Brain microvascular endothelial cell (primary cell): ENCODE data around the gene C8G.

Source experiments
- DNase-seq: peaks from one replicate; pipeline ENCODE4 v3.0.0-alpha.2; 2020
- H3K27ac ChIP-seq: fragments of 250-450 bp; sonication (Bioruptor Pico); 2 replicates; pipeline ENCODE4 v1.5.1; 2020; ENCODE audit warnings: mild to moderate bottlenecking, moderate library complexity
- H3K27me3 ChIP-seq: fragments of 250-450 bp; sonication (Bioruptor Pico); replicated peaks from 2 replicates; pipeline ENCODE4 v1.5.1; 2020; ENCODE audit warnings: mild to moderate bottlenecking
- H3K36me3 ChIP-seq: fragments of 250-450 bp; sonication (Bioruptor Pico); replicated peaks from 2 replicates; pipeline ENCODE4 v1.5.1; 2020; ENCODE audit warnings: mild to moderate bottlenecking
- H3K4me3 ChIP-seq: 2 replicates; pipeline ENCODE4 v1.5.1; 2011; ENCODE audit warnings: low read depth, mild to moderate bottlenecking, control low read depth, low read length, moderate library complexity
- CTCF ChIP-seq: IDR thresholded peaks from 2 replicates; pipeline ENCODE4 v1.5.1; 2011; ENCODE audit warnings: low read depth, mild to moderate bottlenecking, moderate library complexity, low read length, control low read depth, inconsistent platforms; ENCODE audit errors: missing control alignments
- in situ Hi-C: cut with HindIII; loops from 2 replicates; pipeline ENCODE4 v1.10.0; 2017; ENCODE audit warnings: low sequenced_read_pairs, low pct_ligation_motif_present

Gene C8G

GRCh38 chr9:136983656-136984314, 38.7 kb downstream of the C8G start:
- no peak for DNase-seq
- in situ Hi-C loops: no loop called here
- Histone ChIP-seq H3K36me3 (no peaks in the 10 kb centered on the region), H3K4me3 (no peak overlapping the region), H3K27ac (no peak overlapping the region), H3K27me3 (peaks cover 23% of the 10 kb centered on the region)
- TF ChIP-seq CTCF: no peak

GRCh38 chr9:136984464-136985026, 39.5 kb downstream of the C8G start:
- H3K27ac ChIP-seq: no peak overlapping the region
- no peak overlapping the region for H3K4me3 ChIP-seq
- in situ Hi-C loops: no loop called here
- H3K36me3 ChIP-seq: no peaks in the 10 kb centered on the region
- DNase-seq: no peak
- H3K27me3 ChIP-seq: peaks cover 23% of the 10 kb centered on the region
- TF ChIP-seq CTCF: no peak

- Histone ChIP-seq H3K27ac (no peak overlapping the region), H3K36me3 (no peaks in the 10 kb centered on the region), H3K27me3 (peaks cover 23% of the 10 kb centered on the region), H3K4me3 (no peak overlapping the region)
- no peak for DNase-seq
- no peak for TF ChIP-seq CTCF
- in situ Hi-C loops: no loop called here
These were observed 40.1 kb downstream of the C8G start for GRCh38 chr9:136985027-136985602.

- Histone ChIP-seq H3K36me3 (no peaks in the 10 kb centered on the region), H3K27me3 (peaks cover 23% of the 10 kb centered on the region), H3K27ac (no peak overlapping the region), H3K4me3 (no peak overlapping the region)
- in situ Hi-C loops: no loop called here
- TF ChIP-seq CTCF: no peak
- no peak for DNase-seq
These were observed 40.8 kb downstream of the C8G start for GRCh38 chr9:136985853-136986252.

GRCh38 chr9:136988872-136989271, 43.8 kb downstream of the C8G start:
- no peak for TF ChIP-seq CTCF
- in situ Hi-C loops: no loop called here
- H3K27me3 ChIP-seq: peaks cover 23% of the 10 kb centered on the region

More at GRCh38 chr9:136988872-136989271, 43.8 kb downstream of the C8G start:
- DNase-seq: no peak
- Histone ChIP-seq H3K4me3 (no peak overlapping the region), H3K36me3 (no peaks in the 10 kb centered on the region), H3K27ac (no peak overlapping the region)
